NK-92 (cell line): ENCODE data around the gene USH1C.

ENCODE experiments used
- DNase-seq: peaks from one replicate; lab custom pipeline; 2025; ENCODE audit not compliant: unreplicated experiment; lab: John Stamatoyannopoulos, UW

Gene USH1C

GRCh38 chr11:17571431-17572358, 27.5 kb upstream of the USH1C start:
- no peak for DNase-seq

GRCh38 chr11:17570034-17570433, 25.8 kb upstream of the USH1C start:
- no peak for DNase-seq

- DNase-seq: no peak
Measured at GRCh38 chr11:17568944-17569343, 24.7 kb upstream of the USH1C start.

GRCh38 chr11:17564687-17565042, 20.4 kb upstream of the USH1C start:
- no peak for DNase-seq

GRCh38 chr11:17563961-17564686, 19.9 kb upstream of the USH1C start:
- no peak for DNase-seq

- DNase-seq: no peak
Measured at GRCh38 chr11:17563231-17563646, 19.0 kb upstream of the USH1C start.

GRCh38 chr11:17561526-17561925, 17.3 kb upstream of the USH1C start:
- DNase-seq: no peak

GRCh38 chr11:17561111-17561415, 16.8 kb upstream of the USH1C start:
- no peak for DNase-seq

GRCh38 chr11:17560281-17561110, 16.3 kb upstream of the USH1C start:
- DNase-seq: no peak

GRCh38 chr11:17559341-17560087, 15.3 kb upstream of the USH1C start:
- DNase-seq: no peak

- no peak for DNase-seq
Measured at GRCh38 chr11:17558916-17559315, 14.7 kb upstream of the USH1C start.

GRCh38 chr11:17558025-17558780, 14.0 kb upstream of the USH1C start:
- DNase-seq: no peak

GRCh38 chr11:17556999-17557398, 12.8 kb upstream of the USH1C start:
- no peak for DNase-seq

- no peak for DNase-seq
Measured at GRCh38 chr11:17554487-17554886, 10.3 kb upstream of the USH1C start.

- DNase-seq: no peak
Measured at GRCh38 chr11:17553249-17553546, 9.0 kb upstream of the USH1C start.

- DNase-seq: no peak
Measured at GRCh38 chr11:17552392-17553248, 8.4 kb upstream of the USH1C start.

GRCh38 chr11:17552041-17552355, 7.8 kb upstream of the USH1C start:
- DNase-seq: no peak

- DNase-seq: no peak
Measured at GRCh38 chr11:17551347-17552040, 7.3 kb upstream of the USH1C start.
